ENCODE measurements around the gene DOC2B. TPM values are rescaled to one million over a fixed set of nuclear protein-coding genes. Genes with fewer than 3 reads are reported as not detected.
"Not testable (repeated sequence)": the region's sequence is repeated elsewhere in the genome, so short reads cannot be mapped to it uniquely, and the experiment has no call there.

DOC2B gene
- total RNA-seq, 4 donors from 2014 or later = 4.9 to 41.9 (median 19.3) TPM

DNA sequence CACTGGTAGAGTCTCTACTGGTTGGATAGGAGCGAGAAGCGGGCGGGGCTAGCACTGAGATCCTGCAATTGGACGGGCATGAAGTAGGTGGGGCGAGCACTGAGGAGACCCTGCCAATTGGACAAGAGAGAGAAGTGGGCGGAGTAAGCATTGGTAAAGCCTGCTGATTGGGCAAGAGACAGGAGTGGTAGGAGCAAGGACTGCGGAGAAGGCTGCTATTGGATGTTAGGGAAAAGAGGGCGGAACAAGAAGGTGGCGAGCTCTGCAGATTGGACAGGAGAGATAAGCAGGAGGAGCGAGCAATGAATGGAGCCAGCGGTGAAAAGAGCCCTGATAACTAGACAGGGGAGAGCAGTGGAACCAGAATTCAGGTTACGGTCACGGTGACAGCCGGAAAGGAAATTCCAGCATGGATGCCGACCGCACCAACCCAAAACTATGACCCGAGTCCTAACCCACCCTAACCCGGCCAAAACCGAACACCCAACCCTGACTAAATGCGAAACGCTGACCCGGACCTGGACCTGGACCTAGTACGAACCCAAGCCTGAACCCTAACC, 39.3 kb downstream of the DOC2B start:
- DNase-seq (ENCODE audit: low spot score) (peak; percentile 24), ATAC-seq (ENCODE audit: low FRiP score) (no peak)
- TF ChIP-seq, protein P1, sequence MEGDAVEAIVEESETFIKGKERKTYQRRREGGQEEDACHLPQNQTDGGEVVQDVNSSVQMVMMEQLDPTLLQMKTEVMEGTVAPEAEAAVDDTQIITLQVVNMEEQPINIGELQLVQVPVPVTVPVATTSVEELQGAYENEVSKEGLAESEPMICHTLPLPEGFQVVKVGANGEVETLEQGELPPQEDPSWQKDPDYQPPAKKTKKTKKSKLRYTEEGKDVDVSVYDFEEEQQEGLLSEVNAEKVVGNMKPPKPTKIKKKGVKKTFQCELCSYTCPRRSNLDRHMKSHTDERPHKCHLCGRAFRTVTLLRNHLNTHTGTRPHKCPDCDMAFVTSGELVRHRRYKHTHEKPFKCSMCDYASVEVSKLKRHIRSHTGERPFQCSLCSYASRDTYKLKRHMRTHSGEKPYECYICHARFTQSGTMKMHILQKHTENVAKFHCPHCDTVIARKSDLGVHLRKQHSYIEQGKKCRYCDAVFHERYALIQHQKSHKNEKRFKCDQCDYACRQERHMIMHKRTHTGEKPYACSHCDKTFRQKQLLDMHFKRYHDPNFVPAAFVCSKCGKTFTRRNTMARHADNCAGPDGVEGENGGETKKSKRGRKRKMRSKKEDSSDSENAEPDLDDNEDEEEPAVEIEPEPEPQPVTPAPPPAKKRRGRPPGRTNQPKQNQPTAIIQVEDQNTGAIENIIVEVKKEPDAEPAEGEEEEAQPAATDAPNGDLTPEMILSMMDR (IDR thresholded peaks at IDR 0.05) = no peak

DNA sequence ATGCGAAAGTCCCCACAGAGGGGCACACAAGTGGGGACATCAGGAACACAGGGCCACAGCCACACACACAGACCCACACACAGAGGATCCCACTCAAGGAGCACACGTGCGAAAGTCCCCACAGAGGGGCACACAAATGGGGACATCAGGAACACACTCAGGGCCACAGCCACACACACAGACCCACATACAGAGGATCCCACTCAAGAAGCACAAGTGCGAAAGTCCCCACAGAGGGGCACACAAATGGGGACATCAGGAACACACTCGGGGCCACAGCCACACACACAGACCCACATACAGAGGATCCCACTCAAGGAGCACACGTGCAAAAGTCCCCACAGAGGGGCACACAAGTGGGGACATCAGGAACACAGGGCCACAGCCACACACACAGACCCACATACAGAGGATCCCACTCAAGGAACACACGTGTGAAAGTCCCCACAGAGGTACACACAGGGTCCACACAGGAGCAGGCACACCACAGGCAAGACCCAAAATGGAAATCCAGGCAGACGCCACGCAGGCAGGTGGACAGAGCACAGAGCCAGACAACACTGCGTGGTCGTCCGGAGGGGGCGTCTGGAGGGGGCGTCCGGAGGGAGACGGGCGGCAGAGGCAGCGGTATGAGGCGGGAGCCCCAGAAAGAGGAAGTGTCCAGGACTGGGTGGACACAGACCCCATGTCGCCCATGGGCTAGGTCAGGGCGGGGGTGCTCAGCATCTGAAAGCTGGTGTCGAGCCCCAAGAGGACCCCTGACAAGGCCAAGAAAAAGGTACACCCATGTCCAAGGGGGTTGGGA, 41.8 kb downstream of the DOC2B start:
- not testable (repeated sequence) for DNase-seq (ENCODE audit: low spot score)
- ATAC-seq (ENCODE audit: low FRiP score) = peak; percentile 29

DNA sequence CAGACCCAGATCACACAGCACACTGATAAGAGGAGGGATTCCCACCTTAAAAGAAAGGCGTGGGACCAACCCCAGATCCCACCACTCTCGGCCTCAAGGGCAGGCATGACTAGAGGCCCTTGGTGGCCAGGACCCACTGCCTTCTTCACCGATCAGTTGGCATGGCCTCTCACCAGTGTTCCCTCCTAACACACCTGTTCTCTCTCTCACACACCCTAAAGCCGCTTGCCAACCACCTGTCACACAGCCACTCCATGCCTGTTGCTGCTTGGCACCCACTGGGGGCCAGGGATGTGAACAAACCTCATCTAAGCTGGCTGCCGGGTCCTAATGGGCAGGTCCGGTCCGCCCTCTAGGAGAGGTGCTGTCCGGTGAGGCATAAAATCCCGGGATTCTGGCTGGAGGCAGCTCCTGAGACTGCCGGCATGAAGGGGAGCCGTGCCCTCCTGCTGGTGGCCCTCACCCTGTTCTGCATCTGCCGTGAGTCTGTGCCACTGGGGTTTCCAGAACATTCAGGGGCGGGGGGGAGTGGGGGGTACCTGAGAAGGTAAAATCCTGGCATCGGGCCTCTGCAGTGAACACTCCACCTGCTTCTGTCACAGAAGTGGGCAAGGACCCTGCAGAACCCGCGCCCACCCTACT, 44.2 kb downstream of the DOC2B start, which contains the start of gene SCGB1C2:
Gene SCGB1C2 (plus strand): TSS at position 404 of the 642 bp plus-strand sequence. CDS start 22 bp downstream, at position 426.
- DNase-seq (ENCODE audit: low spot score); ATAC-seq (ENCODE audit: low FRiP score): not testable (repeated sequence)

DNA sequence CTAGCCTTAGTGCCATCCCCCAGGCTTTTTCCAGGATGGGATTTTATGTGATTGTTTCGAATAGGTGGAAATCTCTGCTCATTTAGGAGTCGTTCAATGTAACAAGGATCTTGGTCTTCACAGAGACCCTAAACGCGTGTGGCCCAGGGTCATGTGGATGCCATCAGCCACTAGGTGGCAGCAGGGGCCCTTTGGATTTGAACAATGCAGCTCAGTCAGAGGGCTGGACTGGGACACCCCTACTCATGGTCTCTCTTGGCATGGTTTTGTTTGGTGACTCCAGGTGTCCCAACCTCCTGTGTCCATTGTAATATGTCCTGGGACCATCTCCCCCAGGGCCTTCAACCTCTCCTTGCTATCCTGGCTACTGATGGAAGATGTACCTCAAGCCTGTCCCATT, 44.9 kb downstream of the DOC2B start:
- peak; percentile 82 for ATAC-seq (ENCODE audit: low FRiP score)
- peak; percentile 42 for DNase-seq (ENCODE audit: low spot score)

DNA sequence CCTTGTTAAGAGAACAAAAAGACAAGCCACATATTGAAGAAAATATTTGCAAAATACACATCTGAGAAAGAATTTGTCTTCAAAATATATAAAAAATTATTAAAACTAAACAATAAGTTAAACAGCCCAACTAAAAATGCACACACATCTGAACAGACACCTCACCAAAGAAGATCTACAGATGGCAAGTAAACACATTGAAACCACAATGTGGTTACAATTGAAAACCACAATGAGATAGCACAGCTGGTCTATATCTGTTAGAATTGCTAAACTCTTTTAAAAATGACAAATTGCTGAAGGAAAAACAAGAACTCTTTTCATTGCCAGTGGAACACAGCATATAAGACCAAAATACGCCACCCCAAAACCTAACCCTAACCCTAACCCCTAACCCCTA, 45.6 kb downstream of the DOC2B start:
- ATAC-seq (ENCODE audit: low FRiP score); DNase-seq (ENCODE audit: low spot score): not testable (repeated sequence)

DNA sequence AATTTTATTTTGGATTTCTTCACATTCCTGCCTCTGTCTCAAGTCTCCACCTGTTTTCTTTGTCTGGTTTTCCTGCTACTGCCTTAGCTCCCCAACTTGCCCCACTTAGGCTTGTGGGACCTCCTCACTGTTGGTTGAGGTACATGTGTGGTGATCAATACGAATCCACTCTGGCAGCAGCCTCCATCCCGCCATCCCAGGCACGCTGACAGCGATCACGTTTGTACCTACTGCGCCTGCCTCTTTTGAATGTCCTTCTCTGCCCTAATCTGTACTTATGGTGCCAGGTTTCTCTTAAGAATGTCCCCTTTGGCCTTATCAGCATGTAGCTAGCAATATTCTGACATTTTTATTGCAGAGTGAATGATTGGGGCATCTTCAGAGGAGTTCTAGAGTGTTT, 46.4 kb downstream of the DOC2B start:
- peak; percentile 14 for DNase-seq (ENCODE audit: low spot score)

DNA sequence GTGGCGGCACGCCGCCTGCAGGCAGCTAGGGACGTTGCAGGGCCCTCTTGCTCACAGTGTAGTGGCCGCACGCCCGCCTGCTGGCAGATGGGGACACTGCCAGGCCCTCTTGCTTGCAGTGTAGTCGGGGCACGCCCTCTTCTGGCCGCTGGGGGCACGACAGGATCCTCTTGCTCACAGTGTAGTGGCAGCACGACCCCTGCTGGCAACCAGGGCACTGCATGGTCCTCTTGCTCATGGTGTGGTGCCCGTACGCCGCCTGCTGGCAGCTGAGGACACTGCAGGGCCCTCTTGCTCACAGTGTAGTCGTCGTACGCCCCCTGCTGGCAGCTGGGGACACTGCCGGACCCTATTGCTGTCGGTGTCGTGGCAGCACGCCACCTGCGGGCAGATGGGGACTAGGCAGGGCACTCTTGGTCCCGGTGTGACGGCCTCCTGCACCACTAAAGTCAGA, 47.1 kb downstream of the DOC2B start:
- not testable (repeated sequence) for DNase-seq (ENCODE audit: low spot score)
- peak; percentile 77 for ATAC-seq (ENCODE audit: low FRiP score)

More for the DNA sequence above, 46.4 kb downstream of the DOC2B start:
- not testable (repeated sequence) for ATAC-seq (ENCODE audit: low FRiP score)

DNA sequence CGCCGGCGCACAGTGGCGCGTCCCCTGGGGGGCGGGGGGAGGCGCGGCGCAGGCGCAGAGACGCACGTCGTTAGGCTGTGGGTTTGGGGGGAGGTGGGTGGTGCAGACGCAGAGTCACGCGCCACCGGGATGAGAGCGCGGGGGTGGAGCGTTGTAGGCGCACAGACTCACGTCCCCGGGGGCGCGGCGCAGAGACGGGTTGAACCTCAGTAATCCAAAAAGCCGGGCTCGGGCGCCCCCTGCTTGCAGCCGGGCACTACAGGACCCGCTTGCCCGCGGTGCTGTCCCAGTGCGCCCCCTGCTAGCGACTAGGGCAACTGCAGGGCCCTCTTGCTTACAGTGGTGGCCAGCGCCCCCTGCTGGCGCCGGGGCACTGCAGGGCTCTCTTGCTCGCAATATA, 47.5 kb downstream of the DOC2B start:
- peak; percentile 41 for ATAC-seq (ENCODE audit: low FRiP score)
- not testable (repeated sequence) for DNase-seq (ENCODE audit: low spot score)

DNA sequence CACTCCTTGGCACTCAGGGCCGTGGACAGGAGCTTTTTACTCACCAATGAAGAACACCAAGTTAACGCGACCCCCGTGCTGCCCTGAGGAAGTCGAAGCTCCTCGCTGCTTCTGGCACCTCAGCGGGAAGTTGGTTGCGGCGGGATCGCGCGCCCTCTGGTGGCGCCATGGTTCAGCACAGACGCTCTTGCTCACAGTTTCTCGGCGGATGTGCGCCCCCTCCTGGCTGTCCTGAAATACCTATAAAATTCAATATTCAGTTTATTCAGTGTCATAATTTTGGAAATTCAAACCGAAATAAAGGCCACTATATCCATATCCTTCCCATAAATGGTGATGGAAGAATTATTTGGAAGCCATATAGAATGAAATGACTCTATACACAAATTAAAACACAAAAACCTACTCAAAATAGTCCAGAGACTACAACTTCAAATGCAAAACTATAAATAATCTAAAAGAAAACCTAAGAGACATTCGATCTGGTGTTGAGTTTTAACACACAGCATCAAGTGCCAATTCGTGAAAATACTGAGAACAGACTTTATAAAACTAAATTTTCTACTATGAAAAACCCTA, 63.0 kb downstream of the DOC2B start:
- not testable (repeated sequence) for ATAC-seq (ENCODE audit: low FRiP score); DNase-seq (ENCODE audit: low spot score)

DNA sequence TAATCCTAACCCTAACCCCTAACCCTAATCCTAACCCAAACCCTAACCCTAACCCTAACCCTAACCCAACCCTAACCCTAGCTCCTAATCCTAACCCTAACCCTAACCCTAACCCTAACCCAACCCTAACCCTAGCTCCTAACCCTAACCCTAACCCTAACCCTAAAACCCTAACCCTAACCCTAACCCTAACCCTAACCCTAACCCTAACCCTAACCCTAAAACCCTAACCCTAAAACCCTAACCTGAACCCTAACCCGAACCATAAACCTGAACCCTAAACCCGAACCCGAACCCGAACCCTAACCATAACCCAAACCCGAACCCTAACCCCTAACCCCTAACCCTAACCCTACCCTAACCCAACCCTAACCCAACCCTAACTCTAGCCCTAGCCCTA, 68.3 kb downstream of the DOC2B start:
- DNase-seq (ENCODE audit: low spot score); ATAC-seq (ENCODE audit: low FRiP score): not testable (repeated sequence)

Other genes starting within 250 kb of the DOC2B start
- not detected for gene SCGB1C2, start 44.1 kb downstream of the DOC2B start, total RNA-seq
- 10 to 100 TPM; 10.0 to 51.1 (median 25.7) TPM for gene RPH3AL, start 171.2 kb upstream of the DOC2B start, total RNA-seq